Ramos (cell line): Measurements from ENCODE around the gene CAMKMT.

Source experiments
- in situ Hi-C: fragments of 300-500 bp; cut with MboI; formaldehyde crosslinking; loops from one replicate; pipeline ENCODE4 v1.14.3; 2022; ENCODE audit warnings: low sequenced_read_pairs; ENCODE audit not compliant: unreplicated experiment

Gene CAMKMT

DNA sequence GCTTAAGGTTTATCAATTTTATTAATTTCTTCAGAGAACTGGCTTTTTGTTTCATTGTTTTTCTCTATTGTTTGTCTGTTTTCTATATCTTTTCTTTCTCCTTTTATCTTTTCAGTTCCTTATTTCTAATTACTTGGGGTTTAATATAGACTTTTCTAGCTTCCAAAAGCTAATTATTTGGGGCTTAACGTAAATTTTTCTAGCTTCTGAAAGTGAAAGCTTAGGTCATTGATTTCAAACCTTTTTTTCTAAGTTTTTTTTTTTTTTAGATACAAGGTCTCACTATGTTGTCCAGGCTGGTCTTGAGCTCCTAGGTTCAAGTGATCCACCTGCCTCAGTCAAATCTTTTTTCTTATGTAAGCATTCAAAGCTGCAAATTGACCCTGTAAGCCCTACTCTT, 266.6 kb downstream of the CAMKMT start:
- in situ Hi-C loops = no loop called here

DNA sequence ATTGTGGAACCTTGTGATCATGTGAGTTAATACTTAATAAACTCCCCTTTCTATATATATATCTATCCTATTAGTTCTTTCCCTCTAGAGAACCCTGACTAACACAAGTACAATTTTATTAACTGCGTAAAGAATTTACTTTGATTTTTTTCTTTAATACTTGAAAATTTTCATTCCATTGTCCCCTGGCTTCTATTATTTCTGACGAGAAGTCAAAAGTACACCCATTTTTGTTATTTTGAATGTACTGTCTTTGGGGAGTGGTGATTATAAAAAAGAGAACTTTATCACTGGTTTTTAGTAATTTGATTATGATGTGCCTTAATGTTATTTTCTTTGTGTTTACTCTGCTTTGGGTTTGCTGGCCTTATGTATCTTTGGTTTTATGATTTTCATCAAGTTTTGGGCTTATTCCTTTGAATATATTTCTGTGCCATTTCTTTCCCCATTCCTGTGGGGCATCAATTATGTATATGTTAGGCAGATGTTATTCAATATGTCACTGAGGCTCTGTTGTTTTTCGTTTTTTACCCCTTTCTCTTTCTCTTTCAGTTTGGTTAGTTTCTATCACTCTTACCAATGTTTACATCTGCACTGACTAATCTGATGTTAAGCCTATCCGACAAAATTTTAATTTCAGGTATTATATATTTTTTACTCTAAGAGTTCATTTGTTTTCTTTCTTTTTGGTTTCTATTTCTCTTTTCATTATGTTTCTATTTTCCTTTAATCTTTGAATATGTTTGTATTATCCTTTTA, 271.4 kb downstream of the CAMKMT start:
- in situ Hi-C loops = no loop called here

DNA sequence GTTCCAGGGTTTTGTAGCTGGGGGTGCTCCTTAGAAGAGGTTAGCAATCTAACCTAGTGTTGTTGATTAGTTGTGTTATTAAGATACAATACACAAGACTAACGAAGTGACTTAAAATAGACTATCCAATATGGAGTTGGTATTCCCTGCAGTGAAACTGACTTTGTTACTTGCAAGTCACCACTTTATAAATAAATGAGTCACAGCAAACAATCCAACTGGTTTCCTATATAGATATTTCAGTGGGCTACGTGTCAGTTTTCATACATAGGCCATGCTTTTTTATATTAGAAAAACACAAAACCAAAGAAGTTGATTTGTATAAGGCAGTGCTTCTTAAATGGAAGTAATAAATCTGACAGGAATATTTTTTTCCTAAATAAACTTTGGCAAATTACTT, 274.0 kb downstream of the CAMKMT start:
- in situ Hi-C loops = no loop called here

DNA sequence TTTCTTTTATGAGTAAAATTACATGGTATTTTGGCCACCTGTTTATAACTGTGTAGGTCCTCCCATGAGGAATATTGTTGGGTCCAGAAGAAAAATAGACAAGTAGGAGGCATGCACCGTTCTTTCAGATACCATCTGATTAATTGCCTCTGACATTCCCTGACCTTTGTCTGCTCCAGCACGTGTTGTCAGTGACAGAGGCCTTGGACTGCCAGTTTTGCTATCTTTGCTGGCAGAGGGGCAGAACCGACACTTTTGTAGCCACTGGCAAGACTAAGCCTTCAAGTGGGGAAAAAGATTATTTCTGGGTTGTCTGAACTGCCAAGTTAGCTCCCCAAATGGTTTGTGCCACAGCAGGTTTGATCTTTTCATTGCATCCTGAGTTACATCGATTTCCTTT, 276.9 kb downstream of the CAMKMT start:
- in situ Hi-C loops = no loop called here

DNA sequence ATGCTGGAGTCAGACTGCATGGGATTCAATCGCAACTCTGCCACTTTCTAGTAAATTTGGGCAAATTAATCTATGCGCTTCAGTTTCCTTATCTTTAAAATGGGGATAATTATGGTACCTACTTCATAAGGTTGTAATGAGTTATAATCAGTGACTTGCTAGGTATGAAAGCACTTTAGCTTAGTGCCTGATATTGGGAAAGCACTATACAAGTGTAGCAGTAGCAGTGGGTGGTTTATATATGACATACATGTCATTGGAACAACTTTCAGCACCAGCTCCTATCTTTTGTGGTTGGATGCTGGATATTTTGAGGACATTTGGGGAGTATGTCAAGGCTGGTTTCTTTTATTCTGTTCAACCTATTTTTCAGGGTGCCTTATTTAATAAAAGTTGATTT, 277.7 kb downstream of the CAMKMT start:
- in situ Hi-C loops = no loop called here

DNA sequence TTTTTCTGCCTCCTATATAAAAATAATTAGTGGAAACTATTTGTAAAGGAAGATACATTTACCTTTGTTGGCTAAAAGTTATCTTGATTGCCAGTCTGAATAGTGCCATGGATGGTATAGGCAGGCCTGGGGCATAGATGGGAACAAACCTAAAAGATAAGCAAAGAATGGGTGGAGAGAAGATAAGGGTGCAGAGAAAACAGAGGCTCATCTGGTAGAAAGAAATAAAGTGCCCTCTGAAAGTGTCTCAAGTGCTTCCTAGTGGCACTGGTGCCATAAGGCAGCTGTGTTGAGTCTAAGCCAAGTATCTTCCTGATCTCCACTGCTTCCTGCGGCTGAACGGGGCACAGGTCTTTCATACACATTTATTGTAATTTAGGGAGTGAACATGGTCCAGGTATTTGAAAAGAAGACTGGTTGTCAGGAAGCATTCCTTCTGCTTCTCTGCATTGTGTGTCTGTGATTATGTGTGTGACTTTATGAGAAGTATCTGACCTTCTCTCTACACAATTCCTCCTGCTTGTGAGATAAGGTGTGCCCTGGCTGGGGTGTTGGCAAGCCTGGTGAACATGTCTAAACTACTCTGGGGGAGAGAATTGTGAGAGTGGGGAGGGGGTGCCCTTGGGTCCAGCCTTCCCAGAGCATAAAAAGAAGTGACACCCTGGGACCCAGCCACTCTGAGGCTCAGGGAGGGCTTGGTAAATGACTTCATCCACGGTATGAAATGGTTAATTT, 280.5 kb downstream of the CAMKMT start:
- in situ Hi-C loops = no loop called here

DNA sequence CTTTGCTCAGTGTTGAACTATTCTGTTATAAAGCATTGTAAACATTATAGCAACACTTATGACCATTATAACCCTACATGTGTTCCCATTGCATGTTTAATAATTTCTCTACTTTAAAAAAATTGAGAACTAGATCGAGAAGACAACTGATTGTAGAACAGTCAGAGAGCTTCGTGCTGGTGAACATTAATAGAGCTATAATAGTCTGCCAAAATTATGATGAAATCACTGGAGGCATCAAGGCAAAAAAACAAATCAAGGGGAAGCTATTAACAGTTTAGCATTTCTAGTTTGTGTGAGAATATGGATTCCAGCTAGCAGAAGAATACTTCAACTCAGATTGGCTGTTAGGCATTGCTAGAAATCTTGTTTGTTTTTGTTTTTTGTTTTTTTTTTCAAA, 284.2 kb downstream of the CAMKMT start:
- in situ Hi-C loops = no loop called here

DNA sequence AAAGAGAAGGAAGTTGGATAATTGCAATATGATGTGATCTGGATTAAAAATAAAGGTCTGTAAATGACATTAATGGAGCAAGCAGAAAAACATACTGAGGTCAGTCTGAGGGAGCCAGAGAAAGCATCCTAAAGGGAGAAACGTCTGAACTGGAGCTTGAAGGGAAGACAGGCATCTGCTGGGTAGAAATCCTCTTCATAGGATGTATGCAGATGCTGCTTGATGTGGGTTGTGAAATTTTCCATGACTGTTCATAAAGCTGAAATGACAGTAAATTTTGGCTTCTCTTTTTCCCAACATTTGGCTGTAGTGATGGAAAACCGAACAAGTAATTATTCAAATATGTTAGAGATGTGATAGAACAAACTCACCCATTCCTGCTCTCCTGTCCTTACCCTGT, 287.6 kb downstream of the CAMKMT start:
- in situ Hi-C loops = no loop called here

DNA sequence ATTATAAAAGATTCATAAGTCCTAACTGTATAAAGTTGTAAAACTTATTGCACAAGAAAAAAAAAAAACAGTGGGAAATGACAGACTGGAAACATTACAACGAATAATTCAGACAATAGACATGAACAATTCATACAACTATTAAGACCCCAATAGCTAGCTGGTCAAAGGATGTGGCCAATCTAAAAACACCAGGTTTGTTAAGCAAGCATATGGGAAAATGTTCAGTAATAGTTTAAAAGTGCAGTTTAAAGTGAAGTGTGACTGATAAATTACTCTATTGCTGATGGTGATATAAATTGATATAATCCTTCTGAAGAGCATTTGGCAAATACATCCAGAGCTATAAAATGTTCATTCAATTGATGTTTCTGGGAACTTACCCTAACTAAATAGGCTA, 289.0 kb downstream of the CAMKMT start:
- in situ Hi-C loops = no loop called here

DNA sequence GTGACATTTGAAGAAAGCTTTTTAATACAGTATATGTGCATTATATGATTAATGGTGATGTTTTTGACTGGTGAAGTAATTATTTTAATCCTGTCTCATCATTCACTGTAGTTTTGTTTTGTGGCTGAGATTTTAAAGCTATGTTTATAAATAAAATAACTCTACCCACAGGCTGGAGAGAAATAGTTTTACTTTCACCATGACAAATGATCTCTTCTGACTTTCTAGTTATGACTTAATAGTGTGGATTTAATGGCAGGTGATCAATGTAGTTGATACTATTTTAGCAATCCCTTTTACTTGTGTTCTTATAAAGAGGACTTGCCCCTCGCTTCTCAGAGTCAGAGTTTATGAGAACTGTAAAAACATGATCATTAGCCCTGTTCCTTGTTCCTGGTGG, 290.2 kb downstream of the CAMKMT start:
- in situ Hi-C loops = no loop called here

DNA sequence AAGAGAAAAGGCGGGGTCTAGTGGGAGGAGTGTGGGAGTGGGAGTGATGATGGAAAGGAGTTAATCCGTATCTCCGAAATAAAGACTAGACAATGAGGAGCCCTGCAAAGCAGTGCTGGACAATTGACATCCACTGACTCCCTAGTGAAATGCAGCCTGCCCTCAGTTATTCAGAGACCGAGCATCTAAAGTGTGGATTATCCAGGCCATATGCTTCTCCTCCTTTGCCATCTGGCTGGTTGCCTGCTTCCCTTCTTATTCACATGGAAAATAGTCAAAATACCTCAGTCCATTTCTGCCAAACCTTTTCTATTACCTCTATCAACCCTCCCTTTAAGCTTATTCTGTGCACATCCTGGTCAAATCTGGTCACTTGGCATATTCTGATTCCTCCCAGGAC, 291.0 kb downstream of the CAMKMT start:
- in situ Hi-C loops = no loop called here

DNA sequence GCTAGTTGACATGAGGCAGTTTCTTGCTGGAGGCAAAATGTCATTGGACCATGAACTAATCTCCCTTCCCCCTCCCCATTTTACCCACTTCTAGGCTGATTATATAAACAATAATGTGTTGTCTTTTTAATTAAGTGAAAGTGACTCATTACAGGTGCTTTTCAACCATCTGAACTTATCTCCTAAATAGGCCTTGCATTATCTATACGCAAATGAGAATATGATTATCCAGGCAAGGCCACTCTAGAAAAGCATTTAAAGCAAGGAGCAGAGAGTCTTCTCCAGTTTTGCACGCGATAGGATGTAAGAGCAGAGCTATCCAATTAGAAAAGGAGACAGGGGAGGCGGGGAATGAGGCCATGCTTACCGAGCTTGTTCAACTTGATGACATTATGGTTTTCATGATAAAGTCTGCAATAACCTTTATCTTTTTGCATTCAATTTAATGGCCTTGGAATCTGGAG, 293.7 kb downstream of the CAMKMT start:
- in situ Hi-C loops = no loop called here

DNA sequence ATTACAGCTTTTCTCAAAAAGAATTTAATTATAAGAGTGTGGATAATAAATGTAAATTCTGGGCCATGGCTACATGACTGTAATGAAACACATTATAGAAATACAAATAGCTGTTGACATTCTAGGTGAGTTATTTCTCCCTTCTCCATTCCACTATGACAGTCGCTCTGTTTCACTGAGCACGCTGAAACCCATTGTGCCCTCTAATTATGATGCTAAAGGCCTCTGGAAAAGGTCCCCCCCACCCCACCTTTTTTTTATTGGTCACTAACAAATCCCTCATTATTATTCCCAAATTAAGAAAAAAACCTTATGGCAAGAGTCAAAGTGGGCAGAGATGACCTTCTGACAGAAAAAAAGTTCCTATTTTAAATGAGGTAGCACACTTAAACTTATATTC, 294.7 kb downstream of the CAMKMT start:
- in situ Hi-C loops = no loop called here

DNA sequence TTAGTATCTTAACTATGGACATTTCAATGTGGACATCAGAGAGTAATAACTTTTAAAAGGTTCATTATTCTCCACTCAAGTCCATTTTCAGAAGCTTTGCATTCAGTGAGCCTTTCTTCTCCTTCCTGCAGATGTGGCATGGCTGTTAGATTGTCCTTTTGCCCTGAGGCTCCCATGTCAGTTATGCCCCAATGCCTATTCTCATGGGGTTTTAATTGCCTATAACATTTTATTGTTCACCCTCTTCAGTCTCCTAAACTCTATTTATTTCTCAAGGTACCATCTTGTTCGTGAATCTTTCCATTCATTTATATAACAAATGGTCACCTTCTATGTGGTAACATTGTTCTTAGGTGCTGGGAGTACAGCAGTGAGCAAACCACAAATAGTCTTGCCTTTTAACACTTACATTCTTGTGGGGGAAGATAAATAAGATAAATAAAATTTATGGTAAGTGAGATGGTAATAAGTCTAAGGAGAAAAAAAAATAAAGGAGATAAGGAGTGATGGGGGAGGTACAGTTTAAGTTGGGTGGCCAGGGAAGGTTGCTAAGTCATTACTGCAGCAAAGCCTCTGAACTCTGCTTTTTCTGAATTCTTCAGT, 301.8 kb downstream of the CAMKMT start:
- in situ Hi-C loops = no loop called here

DNA sequence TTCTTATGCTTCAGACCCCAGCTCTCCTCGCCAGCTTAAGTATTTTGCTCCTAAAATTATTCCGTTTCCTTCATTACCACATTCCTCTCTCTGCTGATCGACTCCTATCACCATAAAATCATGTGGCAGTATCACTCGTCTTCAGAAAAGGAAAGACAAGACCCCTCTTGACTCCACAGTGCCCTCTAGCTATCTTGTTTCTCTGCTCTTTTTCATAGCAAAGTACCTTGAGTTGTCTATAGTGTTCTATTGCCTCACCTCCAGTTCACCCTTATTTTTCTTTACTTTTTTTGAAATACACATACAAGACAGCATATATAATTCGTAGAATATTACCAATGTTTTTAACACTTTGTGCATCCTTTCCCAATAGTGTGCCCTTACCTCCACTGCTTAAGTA, 306.6 kb downstream of the CAMKMT start:
- in situ Hi-C loops = no loop called here

DNA sequence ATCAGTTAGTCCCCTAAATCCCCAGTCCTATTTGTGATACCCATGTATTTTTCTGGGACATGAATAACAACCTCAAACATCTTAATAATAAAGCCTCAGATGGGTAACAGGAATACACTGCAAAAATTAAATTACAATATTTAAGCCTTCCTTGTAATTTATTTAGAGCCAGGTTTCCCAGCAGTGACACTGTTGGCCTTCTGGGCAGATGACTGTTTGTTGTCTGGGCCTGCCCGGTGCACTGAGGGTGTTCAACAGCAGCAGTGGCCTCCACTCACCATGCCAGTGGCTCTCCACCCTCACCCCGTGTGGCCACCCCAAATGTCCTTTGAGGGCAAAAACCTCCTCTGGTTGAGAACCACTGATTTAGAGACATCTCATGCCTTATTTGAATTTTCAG, 309.5 kb downstream of the CAMKMT start:
- in situ Hi-C loops = no loop called here

DNA sequence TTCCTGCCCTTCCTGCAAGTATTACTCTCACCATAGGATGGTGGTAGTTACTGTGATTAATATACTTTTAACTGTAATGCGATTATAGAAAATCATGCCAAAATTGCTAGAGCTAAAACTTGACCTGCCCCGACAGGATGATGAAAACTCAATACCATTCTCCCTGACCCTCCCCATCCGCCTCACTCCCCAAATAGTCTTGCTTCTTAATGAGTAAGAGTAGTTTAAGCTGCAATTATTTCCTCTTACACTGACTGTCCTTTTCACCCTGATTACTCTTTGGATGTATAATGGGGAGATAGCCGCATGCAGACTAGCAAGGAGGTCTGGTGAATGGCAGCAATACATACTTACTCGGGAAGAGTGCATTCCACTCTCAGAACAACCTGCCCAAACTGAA, 310.2 kb downstream of the CAMKMT start:
- in situ Hi-C loops = no loop called here

DNA sequence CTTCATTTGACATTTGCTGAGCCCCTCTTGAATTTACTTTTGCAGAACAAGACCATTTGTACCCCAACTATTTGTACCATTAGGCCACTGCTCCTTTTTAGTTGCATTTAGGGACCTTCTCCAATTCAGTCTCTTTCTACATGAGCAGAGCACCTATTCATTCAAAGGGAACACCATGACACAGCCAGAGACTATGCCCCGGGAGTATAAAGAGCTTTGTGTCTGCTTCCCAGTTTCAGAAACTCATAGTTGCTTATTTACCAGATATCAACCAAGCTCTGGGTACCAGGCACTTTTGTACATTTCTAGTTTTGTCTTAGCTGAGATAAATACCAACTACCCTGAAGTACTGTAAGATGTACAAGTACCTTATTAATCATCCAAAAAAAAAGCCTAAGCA, 310.7 kb downstream of the CAMKMT start:
- in situ Hi-C loops = no loop called here

DNA sequence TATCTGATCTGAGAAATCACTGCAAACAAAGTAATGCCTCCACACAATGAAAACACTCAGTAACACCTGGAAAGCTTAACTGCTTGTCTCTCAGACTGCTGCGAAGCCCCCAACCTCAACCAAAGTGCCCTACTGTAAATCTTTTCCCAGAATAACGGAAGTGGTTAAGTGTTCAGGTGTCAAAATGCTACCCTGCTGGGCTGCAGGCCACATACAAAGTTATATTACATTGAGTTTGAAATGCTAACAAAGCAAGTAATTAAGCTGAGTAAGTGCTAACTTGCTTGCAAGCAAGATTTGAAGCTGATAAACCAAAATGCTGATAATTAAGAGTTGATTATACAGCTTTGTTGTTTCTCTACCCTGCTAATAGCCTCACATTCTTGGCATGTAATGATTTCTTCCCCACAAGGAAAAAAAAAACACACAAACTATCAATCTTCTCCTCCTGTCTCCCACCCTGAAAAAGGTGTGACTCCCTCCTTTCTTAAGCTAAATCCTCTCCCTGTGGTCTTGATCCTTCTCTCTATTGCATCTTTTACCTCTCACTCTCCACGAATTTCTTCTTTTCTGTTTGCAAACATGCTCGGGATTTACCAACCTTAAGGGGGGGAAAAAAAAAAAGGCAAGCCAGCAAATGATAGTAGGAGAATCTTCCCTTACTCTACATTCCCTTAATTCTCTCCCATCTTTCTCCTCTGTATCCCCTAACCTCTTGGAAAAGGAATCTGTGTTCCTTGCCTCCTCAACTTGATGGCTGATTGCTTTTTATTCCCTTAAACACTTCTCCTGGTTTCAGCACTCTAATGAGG, 312.9 kb downstream of the CAMKMT start:
- in situ Hi-C loops = no loop called here

DNA sequence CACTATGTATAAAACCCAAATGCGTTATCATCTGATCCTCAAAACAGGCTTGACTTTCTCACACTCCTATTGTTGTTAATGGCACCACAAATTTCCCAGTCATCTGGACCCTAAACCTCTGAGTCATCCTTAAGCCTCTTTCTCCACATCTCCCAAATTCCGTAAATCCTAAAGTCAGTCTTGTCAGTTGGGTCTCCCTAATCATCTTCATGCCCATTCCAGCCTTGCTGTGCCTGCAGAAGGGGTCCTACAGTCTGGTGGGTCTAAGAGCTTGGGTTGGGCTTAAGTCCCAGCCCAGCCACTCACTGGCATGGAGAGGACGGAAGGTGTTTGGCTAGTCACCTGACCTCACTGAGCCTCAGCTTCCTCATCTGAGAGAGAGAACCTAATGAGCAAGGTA, 314.6 kb downstream of the CAMKMT start:
- in situ Hi-C loops = no loop called here

DNA sequence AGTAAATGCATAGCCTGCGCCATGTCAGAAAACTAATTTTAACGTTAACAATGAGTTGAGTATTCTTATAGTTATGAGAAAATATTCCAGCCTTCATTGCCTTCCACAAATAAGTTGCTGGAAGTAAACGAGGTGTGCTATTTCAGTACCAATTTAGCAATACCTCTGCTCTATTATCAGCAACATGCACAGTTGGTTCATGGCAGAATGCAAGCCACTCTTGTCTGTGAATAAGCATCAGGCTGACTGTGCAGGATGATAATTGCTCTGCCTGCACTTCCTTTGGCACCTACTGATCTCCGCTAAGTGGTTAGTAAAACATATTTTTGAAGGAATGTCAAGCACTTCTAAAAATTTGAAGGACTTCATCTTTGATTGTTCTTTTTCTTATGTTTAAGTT, 317.8 kb downstream of the CAMKMT start:
- in situ Hi-C loops = no loop called here
